Loucy (cell line): ENCODE results near the gene TRIO.

Experiments used
- H2AFZ ChIP-seq: fragments of 200-600 bp; sonication (generic); 2 replicates; pipeline ENCODE4 v1.6.0; 2016; ENCODE audit warnings: antibody characterized with exemption, mild to moderate bottlenecking, low read length, moderate library complexity
- H3F3A ChIP-seq: fragments of 200-600 bp; 2 replicates; pipeline ENCODE4 v1.6.0; 2016; ENCODE audit warnings: antibody characterized with exemption, low read depth, mild to moderate bottlenecking
- H3K27me3 ChIP-seq: fragments of 200-600 bp; sonication (generic); 2 replicates; pipeline ENCODE4 v1.6.1; 2014; ENCODE audit warnings: low read length, mild to moderate bottlenecking; ENCODE audit not compliant: insufficient read depth, poor library complexity, severe bottlenecking
- H3K36me3 ChIP-seq: fragments of 200-600 bp; sonication (generic); 2 replicates; pipeline ENCODE4 v1.6.1; 2016; ENCODE audit warnings: low read length; ENCODE audit not compliant: insufficient read depth
- H3K4me1 ChIP-seq: fragments of 200-600 bp; sonication (generic); 2 replicates; pipeline ENCODE4 v1.5.1; 2014; ENCODE audit warnings: low read length, mild to moderate bottlenecking; ENCODE audit not compliant: insufficient read depth, poor library complexity, severe bottlenecking
- H3K4me2 ChIP-seq: fragments of 200-600 bp; sonication (generic); 2 replicates; pipeline ENCODE4 v1.6.0; 2014; ENCODE audit warnings: antibody characterized with exemption, low read length, low read depth, mild to moderate bottlenecking; ENCODE audit not compliant: poor library complexity, severe bottlenecking
- H3K4me3 ChIP-seq: fragments of 200-600 bp; sonication (generic); 2 replicates; pipeline ENCODE4 v1.5.1; 2014; ENCODE audit warnings: low read length, mild to moderate bottlenecking, mixed read lengths; ENCODE audit not compliant: poor library complexity, severe bottlenecking
- H3K79me2 ChIP-seq: fragments of 200-600 bp; sonication (generic); 2 replicates; pipeline ENCODE4 v1.6.1; 2014; ENCODE audit warnings: low read length; ENCODE audit not compliant: insufficient read depth
- H3K9ac ChIP-seq: fragments of 200-600 bp; sonication (generic); 2 replicates; pipeline ENCODE4 v1.6.0; 2014; ENCODE audit warnings: mild to moderate bottlenecking, low read depth, low read length, moderate library complexity; ENCODE audit not compliant: poor library complexity, severe bottlenecking
- H3K9me2 ChIP-seq: fragments of 200-600 bp; sonication (generic); replicated peaks from 2 replicates; pipeline ENCODE4 v1.6.1; 2016; ENCODE audit warnings: low read depth, low read length, mixed read lengths
- H3K9me3 ChIP-seq: fragments of 200-600 bp; sonication (generic); 2 replicates; pipeline ENCODE4 v1.6.1; 2014; ENCODE audit warnings: mild to moderate bottlenecking, antibody characterized with exemption, low read length, low read depth; ENCODE audit not compliant: insufficient read depth
- H4K20me1 ChIP-seq: fragments of 200-600 bp; sonication (generic); 2 replicates; pipeline ENCODE4 v1.6.0; 2014; ENCODE audit warnings: antibody characterized with exemption, low read length, mild to moderate bottlenecking; ENCODE audit not compliant: insufficient read depth, poor library complexity, severe bottlenecking
- EZH2phosphoT487 ChIP-seq: fragments of 200-600 bp; IDR thresholded peaks from 2 replicates; pipeline ENCODE4 v1.6.1; 2018; ENCODE audit warnings: antibody characterized with exemption, mild to moderate bottlenecking, moderate library complexity, borderline replicate concordance
- TF ChIP-seq, protein P1 (sequence below): fragments of 200-600 bp; sonication (generic); conservative IDR thresholded peaks from 2 replicates; pipeline ENCODE4 v1.5.1; 2014; ENCODE audit warnings: mild to moderate bottlenecking, antibody characterized with exemption, low read length

Gene TRIO

DNA sequence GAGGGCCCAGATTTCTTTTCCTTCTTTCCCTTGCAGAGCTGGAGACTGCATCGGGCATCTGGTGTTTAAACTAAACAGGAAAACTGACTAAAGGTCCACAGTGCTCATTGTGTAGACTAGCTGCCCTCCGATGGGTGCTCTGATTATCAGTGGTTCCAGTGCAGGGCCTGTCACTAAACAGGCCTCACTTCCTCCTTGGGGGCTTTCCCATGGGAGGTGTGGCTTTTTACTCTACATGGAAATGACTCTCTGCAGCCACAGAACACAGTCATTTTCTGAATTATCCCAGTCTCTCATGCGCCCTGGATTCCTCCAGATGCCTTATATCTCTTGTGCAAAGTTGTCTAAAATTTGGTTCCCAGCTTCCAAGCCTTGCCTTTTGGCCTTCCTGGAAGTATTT lies 199.2 kb downstream of the TRIO start:
- Histone ChIP-seq H3K9me2 (no peaks in the 10 kb centered on the region), H3K27me3 (no peaks in the 10 kb centered on the region), H3K79me2 (no peaks in the 10 kb centered on the region), H3K36me3 (peaks cover 67% of the 10 kb centered on the region; the same call in 1 of the 2 replicates), H3K4me1 (peaks cover 3% of the 10 kb centered on the region), H3K4me2 (no peak overlapping the region), H4K20me1 (no peaks in the 10 kb centered on the region), H3K9ac (no peak overlapping the region), H2AFZ (no peak overlapping the region), H3F3A (no peaks in the 10 kb centered on the region), H3K9me3 (no peaks in the 10 kb centered on the region), H3K4me3 (no peak overlapping the region)
- TF ChIP-seq, protein P1, sequence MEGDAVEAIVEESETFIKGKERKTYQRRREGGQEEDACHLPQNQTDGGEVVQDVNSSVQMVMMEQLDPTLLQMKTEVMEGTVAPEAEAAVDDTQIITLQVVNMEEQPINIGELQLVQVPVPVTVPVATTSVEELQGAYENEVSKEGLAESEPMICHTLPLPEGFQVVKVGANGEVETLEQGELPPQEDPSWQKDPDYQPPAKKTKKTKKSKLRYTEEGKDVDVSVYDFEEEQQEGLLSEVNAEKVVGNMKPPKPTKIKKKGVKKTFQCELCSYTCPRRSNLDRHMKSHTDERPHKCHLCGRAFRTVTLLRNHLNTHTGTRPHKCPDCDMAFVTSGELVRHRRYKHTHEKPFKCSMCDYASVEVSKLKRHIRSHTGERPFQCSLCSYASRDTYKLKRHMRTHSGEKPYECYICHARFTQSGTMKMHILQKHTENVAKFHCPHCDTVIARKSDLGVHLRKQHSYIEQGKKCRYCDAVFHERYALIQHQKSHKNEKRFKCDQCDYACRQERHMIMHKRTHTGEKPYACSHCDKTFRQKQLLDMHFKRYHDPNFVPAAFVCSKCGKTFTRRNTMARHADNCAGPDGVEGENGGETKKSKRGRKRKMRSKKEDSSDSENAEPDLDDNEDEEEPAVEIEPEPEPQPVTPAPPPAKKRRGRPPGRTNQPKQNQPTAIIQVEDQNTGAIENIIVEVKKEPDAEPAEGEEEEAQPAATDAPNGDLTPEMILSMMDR = no peak
- no peak for TF ChIP-seq EZH2phosphoT487

GRCh38 chr5:14343376-14343775 lies 200.2 kb downstream of the TRIO start:
- H3K79me2 ChIP-seq = no peaks in the 10 kb centered on the region
- H4K20me1 ChIP-seq = no peaks in the 10 kb centered on the region
- H3K4me1 ChIP-seq = peaks cover 3% of the 10 kb centered on the region
- H3K9ac ChIP-seq = no peak overlapping the region
- no peaks in the 10 kb centered on the region for H3K27me3 ChIP-seq
- no peak overlapping the region for H2AFZ ChIP-seq
- TF ChIP-seq, protein P1 = no peak
- no peak for TF ChIP-seq EZH2phosphoT487
- no peak overlapping the region for H3K4me3 ChIP-seq
- H3K4me2 ChIP-seq = no peak overlapping the region
- H3K36me3 ChIP-seq = peaks cover 56% of the 10 kb centered on the region; the same call in 1 of the 2 replicates
- no peaks in the 10 kb centered on the region for H3K9me3 ChIP-seq
- no peaks in the 10 kb centered on the region for H3K9me2 ChIP-seq
- no peaks in the 10 kb centered on the region for H3F3A ChIP-seq

DNA sequence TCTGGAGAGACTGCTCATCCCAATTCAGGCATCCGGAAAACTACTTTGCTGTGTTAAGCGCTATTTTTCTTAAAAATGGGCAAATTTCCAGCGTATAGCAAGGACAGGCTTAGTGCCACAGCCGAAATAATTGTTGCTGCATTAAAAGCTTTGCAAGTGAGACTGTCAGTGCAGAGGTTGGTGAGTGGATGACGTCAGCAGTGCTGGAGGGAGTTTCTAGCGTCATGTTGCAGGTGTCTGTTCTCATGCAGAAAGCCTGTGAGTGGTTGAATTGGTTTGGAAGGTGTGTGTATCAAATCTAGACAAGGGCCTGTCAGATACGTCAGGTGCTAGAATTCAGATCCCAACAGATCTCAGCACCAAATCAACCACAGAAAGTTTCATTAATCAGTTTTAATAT lies 204.4 kb downstream of the TRIO start:
- Histone ChIP-seq H3K9me3 (no peaks in the 10 kb centered on the region), H3K9ac (no peak overlapping the region), H3K36me3 (peaks cover 32% of the 10 kb centered on the region; the same call in 1 of the 2 replicates), H3K9me2 (no peaks in the 10 kb centered on the region), H3K4me3 (no peak overlapping the region), H3F3A (no peaks in the 10 kb centered on the region), H2AFZ (no peak overlapping the region), H3K79me2 (no peaks in the 10 kb centered on the region), H3K27me3 (no peaks in the 10 kb centered on the region), H3K4me1 (peaks cover 1% of the 10 kb centered on the region), H4K20me1 (no peaks in the 10 kb centered on the region), H3K4me2 (no peak overlapping the region)
- TF ChIP-seq, protein P1 = no peak
- TF ChIP-seq EZH2phosphoT487 = no peak
